H1 (cell line): Measurements from ENCODE around the gene DAND5.
"Not testable (repeated sequence)": the region's sequence is repeated elsewhere in the genome, so short reads cannot be mapped to it uniquely, and the experiment has no call there.

Source experiments
- ATF3 ChIP-seq: IDR thresholded peaks from 2 replicates; pipeline ENCODE4 v1.6.1; 2011; ENCODE audit warnings: low read depth, mild to moderate bottlenecking, low read length; ENCODE audit not compliant: insufficient read depth
- EP300 ChIP-seq, 2 experiments: IDR thresholded peaks; 1 replicate in 1 of 2; 2 replicates in 1 of 2; pipeline ENCODE4 v1.6.1; 2011 to 2012; ENCODE audit warnings: low read depth in 2 of 2, low read length in 2 of 2, mild to moderate bottlenecking in 2 of 2, borderline replicate concordance in 1 of 2, inconsistent platforms in 1 of 2, moderate library complexity in 1 of 2
- TF ChIP-seq, protein P1 (sequence below), 3 experiments: IDR thresholded peaks; 1 replicate in 2 of 3; 2 replicates in 1 of 3; pipeline versions ENCODE4 v1.5.1 to v1.6.1; 2011; ENCODE audit warnings: low read length in 3 of 3, mild to moderate bottlenecking in 3 of 3, inconsistent platforms in 2 of 3, low read depth in 1 of 3, moderate library complexity in 1 of 3; ENCODE audit not compliant: insufficient read depth in 1 of 3; ENCODE audit errors: control extremely low read depth in 1 of 3

DNA sequence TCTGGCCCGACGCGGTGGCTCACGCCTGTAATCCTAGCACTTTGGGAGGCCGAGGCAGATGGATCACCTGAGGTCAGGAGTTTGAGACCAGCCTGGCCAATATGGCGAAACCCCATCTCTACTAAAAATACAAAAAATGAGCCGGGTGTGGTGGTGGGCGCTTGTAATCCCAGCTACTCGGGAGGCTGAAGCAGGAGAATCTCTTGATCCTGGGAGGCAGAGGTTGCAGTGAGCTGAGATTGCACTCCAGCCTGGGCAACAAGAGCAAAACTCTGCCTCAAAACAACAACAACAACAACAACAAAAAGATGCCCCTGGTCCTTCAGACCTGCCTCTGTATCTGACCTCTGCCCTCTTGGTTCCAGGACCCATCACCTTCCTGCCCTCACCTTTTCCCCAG, 13.8 kb upstream of the DAND5 start:
- TF ChIP-seq ATF3; EP300 (IDR thresholded peaks at IDR 0.05; ENCODE audit: borderline replicate concordance in 1 of 2, low read depth in 2 of 2, low read length in 2 of 2): not testable (repeated sequence)
- TF ChIP-seq, protein P1, sequence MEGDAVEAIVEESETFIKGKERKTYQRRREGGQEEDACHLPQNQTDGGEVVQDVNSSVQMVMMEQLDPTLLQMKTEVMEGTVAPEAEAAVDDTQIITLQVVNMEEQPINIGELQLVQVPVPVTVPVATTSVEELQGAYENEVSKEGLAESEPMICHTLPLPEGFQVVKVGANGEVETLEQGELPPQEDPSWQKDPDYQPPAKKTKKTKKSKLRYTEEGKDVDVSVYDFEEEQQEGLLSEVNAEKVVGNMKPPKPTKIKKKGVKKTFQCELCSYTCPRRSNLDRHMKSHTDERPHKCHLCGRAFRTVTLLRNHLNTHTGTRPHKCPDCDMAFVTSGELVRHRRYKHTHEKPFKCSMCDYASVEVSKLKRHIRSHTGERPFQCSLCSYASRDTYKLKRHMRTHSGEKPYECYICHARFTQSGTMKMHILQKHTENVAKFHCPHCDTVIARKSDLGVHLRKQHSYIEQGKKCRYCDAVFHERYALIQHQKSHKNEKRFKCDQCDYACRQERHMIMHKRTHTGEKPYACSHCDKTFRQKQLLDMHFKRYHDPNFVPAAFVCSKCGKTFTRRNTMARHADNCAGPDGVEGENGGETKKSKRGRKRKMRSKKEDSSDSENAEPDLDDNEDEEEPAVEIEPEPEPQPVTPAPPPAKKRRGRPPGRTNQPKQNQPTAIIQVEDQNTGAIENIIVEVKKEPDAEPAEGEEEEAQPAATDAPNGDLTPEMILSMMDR (IDR thresholded peaks at IDR 0.05; ENCODE audit: control extremely low read depth in 1 of 3, insufficient read depth in 1 of 3, low read depth in 1 of 3, low read length in 3 of 3): not testable (repeated sequence)
